CD4-positive, alpha-beta memory T cell (primary cell): ENCODE data around the gene ZNF280B. TPM values are rescaled to one million over a fixed set of nuclear protein-coding genes. Genes with fewer than 3 reads are reported as not detected.

Experiments
- CTCF ChIA-PET: fragments of 350-600 bp; sonication (Branson Sonifier 250); formaldehyde crosslinking; loops from one replicate; lab custom pipeline; 2021; ENCODE audit warnings: inconsistent platforms; ENCODE audit not compliant: partially characterized antibody; lab: Charles Lee
- POLR2A ChIA-PET: fragments of 350-600 bp; sonication (Branson Sonifier 250); formaldehyde crosslinking; loops from one replicate; lab custom pipeline; 2021; ENCODE audit not compliant: partially characterized antibody; lab: Charles Lee
- DNase-seq, 5 donors: peaks; one replicate each; pipeline versions ENCODE4 v3.0.0 to v3.0.0-alpha.2; 2020 to 2022; ENCODE audit warnings: mixed read lengths in 1 of 5
- H3K27ac ChIP-seq: one replicate; pipeline ENCODE4 v1.7.0; 2013; ENCODE audit warnings: low read depth, low read length
- H3K27me3 ChIP-seq: 2 replicates; pipeline ENCODE4 v1.7.0; 2013; ENCODE audit warnings: mild to moderate bottlenecking, low read length, moderate library complexity; ENCODE audit not compliant: insufficient read depth
- H3K36me3 ChIP-seq: 2 replicates; pipeline ENCODE4 v1.7.0; 2013; ENCODE audit warnings: mild to moderate bottlenecking, low read length, moderate library complexity; ENCODE audit not compliant: insufficient read depth
- H3K4me1 ChIP-seq: 2 replicates; pipeline ENCODE4 v1.7.0; 2013; ENCODE audit warnings: mild to moderate bottlenecking, low read length, moderate library complexity; ENCODE audit not compliant: insufficient read depth
- H3K4me3 ChIP-seq, 2 donors: one replicate each; pipeline ENCODE4 v1.7.0; 2013; ENCODE audit warnings: low read length in 2 of 2, mild to moderate bottlenecking in 1 of 2
- H3K9me3 ChIP-seq, 2 donors: one replicate each; pipeline ENCODE4 v1.7.0; 2013; ENCODE audit warnings: low read length in 2 of 2, control low read depth in 1 of 2; ENCODE audit not compliant: control insufficient read depth in 1 of 2
- H3K27ac Mint-ChIP-seq, 7 donors: one replicate each; pipeline ENCODE4 v1.8.0; 2020 to 2021; ENCODE audit warnings: mixed read lengths in 7 of 7, mild to moderate bottlenecking in 6 of 7, inconsistent platforms in 3 of 7, moderate library complexity in 3 of 7
- H3K27me3 Mint-ChIP-seq, 2 donors: one replicate each; pipeline ENCODE4 v1.8.0; 2020 to 2021; ENCODE audit warnings: mixed read lengths in 2 of 2
- H3K36me3 Mint-ChIP-seq, 2 donors: one replicate each; pipeline ENCODE4 v1.8.0; 2020 to 2021; ENCODE audit warnings: mixed read lengths in 2 of 2, inconsistent platforms in 1 of 2, mild to moderate bottlenecking in 1 of 2
- H3K4me1 Mint-ChIP-seq, 4 donors: one replicate each; pipeline ENCODE4 v1.8.0; 2020 to 2021; ENCODE audit warnings: mixed read lengths in 4 of 4, mild to moderate bottlenecking in 1 of 4
- H3K4me3 Mint-ChIP-seq, 8 donors: one replicate each; pipeline ENCODE4 v1.8.0; 2020 to 2021; ENCODE audit warnings: mixed read lengths in 8 of 8, mild to moderate bottlenecking in 7 of 8, moderate library complexity in 6 of 8, inconsistent platforms in 3 of 8
- H3K9me3 Mint-ChIP-seq, 8 donors: one replicate each; pipeline ENCODE4 v1.8.0; 2020 to 2021; ENCODE audit warnings: mixed read lengths in 8 of 8, mild to moderate bottlenecking in 5 of 8, inconsistent platforms in 3 of 8, moderate library complexity in 1 of 8
- intact Hi-C: fragments of 100-400 bp; cut with micrococcal nuclease; formaldehyde crosslinking; loops from one replicate; pipeline ENCODE4 v1.15.1; 2023
- polyA plus RNA-seq, 2 donors: library from polyadenylated mRNA; unstranded; fragments of 300-500 nt; fragmentation: Illumina TruSeq; gene quantifications; one replicate each; pipeline ENCODE4 v1.2.3, GENCODE V29; 2021
- total RNA-seq, 2 experiments: library from RNA; stranded (reverse); gene quantifications; one replicate each; pipeline ENCODE4 v1.2.3, GENCODE V29; 2021

The ZNF280B gene
- total and polyA plus RNA-seq, 4 experiments from 2014 or later: 1.1 to 2.7 (median 2.1) TPM

DNA sequence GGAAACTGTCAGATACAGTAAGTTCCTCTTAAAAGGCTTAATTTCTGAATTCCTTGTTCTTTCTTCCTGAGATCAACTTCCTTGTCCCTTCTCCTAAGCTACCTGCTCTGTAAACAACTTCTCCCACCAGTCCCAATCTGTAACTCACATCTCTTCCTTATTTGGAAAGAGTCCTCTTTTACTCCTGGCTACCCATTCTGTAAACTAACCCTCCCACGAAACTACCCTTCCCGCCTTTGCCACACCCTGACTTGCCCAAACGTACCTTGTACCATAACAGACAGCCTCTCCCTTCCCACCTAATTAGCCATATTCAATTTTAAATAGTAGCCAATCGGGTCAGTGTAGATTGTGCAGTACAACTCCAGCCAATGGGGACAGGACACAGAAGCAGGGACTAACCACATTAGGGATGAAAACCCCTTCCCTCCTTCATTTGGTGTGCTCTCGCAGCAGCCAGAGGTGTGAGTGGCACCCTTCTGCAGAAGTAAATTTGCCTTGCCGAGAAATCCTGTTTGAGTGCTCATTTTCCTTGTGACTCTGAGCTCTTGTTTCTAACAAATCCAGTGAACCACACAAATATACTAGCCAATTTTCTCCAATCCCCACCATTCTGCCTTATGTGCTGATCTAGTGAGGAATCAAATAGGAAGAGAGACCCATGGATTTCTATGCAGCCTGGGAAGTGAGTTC is 49.5 kb downstream of the ZNF280B start:
- H3K4me1 Mint-ChIP-seq: no peaks in the 10 kb centered on the region
- no peak overlapping the region for H3K4me3 ChIP-seq
- peak overlapping the region in 1 of 8 donors; percentile 21 for H3K4me3 Mint-ChIP-seq
- no peaks in the 10 kb centered on the region for H3K36me3 ChIP-seq
- peaks cover 28 to 50% of the 10 kb centered on the region in 2 donors for H3K27me3 Mint-ChIP-seq
- DNase-seq: no peak
- no peak overlapping the region for H3K27ac Mint-ChIP-seq
- peaks cover 4% of the 10 kb centered on the region for H3K27me3 ChIP-seq
- H3K36me3 Mint-ChIP-seq: peaks cover 4 to 5% of the 10 kb centered on the region in 2 donors
- peaks cover 2 to 45% (median 30%) of the 10 kb centered on the region in 8 donors for H3K9me3 Mint-ChIP-seq
- intact Hi-C loops: no loop called here
- H3K27ac ChIP-seq: no peak overlapping the region
- ChIA-PET CTCF (interaction anchor here (0.6 kb wide), 1 partner anchor 27 kb away, joined by 3 read pairs; no protein-coding TSS in a partner anchor), POLR2A (no interaction called here)
- H3K9me3 ChIP-seq: peaks cover 0 to 15% of the 10 kb centered on the region in 2 donors
- H3K4me1 ChIP-seq: no peaks in the 10 kb centered on the region

GRCh38 chr22:22458387-22458786 is 50.2 kb downstream of the ZNF280B start:
- H3K27ac Mint-ChIP-seq: no peak overlapping the region
- no peaks in the 10 kb centered on the region for H3K4me1 Mint-ChIP-seq
- H3K9me3 Mint-ChIP-seq: peaks cover 2 to 51% (median 35%) of the 10 kb centered on the region in 8 donors
- H3K4me3 Mint-ChIP-seq: no peak overlapping the region
- H3K4me3 ChIP-seq: no peak overlapping the region
- CTCF ChIA-PET: interaction anchor here (0.6 kb wide), 1 partner anchor 27 kb away, joined by 3 read pairs; no protein-coding TSS in a partner anchor
- H3K27ac ChIP-seq: no peak overlapping the region
- DNase-seq: no peak
- no peaks in the 10 kb centered on the region for H3K4me1 ChIP-seq
- H3K36me3 ChIP-seq: no peaks in the 10 kb centered on the region
- POLR2A ChIA-PET: no interaction called here
- intact Hi-C loops: no loop called here
- H3K36me3 Mint-ChIP-seq: peaks cover 4 to 5% of the 10 kb centered on the region in 2 donors
- peaks cover 0 to 15% of the 10 kb centered on the region in 2 donors for H3K9me3 ChIP-seq
- H3K27me3 ChIP-seq: no peaks in the 10 kb centered on the region
- peaks cover 27 to 45% of the 10 kb centered on the region in 2 donors for H3K27me3 Mint-ChIP-seq

GRCh38 chr22:22454997-22455396 is 53.5 kb downstream of the ZNF280B start:
- H3K4me1 Mint-ChIP-seq: peaks cover 0 to 1% (median 0%) of the 10 kb centered on the region in 4 donors
- POLR2A ChIA-PET: no interaction called here

GRCh38 chr22:22452996-22453686 is 55.4 kb downstream of the ZNF280B start:
- intact Hi-C loops: no loop called here
- ChIA-PET CTCF (no interaction called here), POLR2A (no interaction called here)
- Histone ChIP-seq H3K36me3 (no peaks in the 10 kb centered on the region), H3K27me3 (no peaks in the 10 kb centered on the region), H3K27ac (no peak overlapping the region), H3K4me3 (no peak overlapping the region), H3K9me3 (no peaks in the 10 kb centered on the region), H3K4me1 (no peaks in the 10 kb centered on the region)
- Mint-ChIP-seq H3K27ac (no peak overlapping the region), H3K4me1 (peaks cover 0 to 1% (median 0%) of the 10 kb centered on the region in 4 donors), H3K4me3 (no peak overlapping the region), H3K9me3 (peaks cover 2 to 47% (median 30%) of the 10 kb centered on the region in 8 donors), H3K27me3 (peaks cover 26 to 48% of the 10 kb centered on the region in 2 donors), H3K36me3 (peaks cover 0 to 9% of the 10 kb centered on the region in 2 donors)
- DNase-seq: no peak

More at GRCh38 chr22:22454997-22455396, 53.5 kb downstream of the ZNF280B start:
- Histone ChIP-seq H3K36me3 (no peaks in the 10 kb centered on the region), H3K27me3 (no peaks in the 10 kb centered on the region), H3K4me3 (no peak overlapping the region), H3K27ac (no peak overlapping the region), H3K4me1 (no peaks in the 10 kb centered on the region), H3K9me3 (peaks cover 0 to 15% of the 10 kb centered on the region in 2 donors)
- Mint-ChIP-seq H3K27ac (no peak overlapping the region), H3K9me3 (peaks cover 4 to 65% (median 46%) of the 10 kb centered on the region in 8 donors), H3K36me3 (peaks cover 2 to 14% of the 10 kb centered on the region in 2 donors), H3K4me3 (no peak overlapping the region), H3K27me3 (peaks cover 25 to 39% of the 10 kb centered on the region in 2 donors)
- CTCF ChIA-PET: no interaction called here
- intact Hi-C loops: no loop called here
- no peak for DNase-seq

- Mint-ChIP-seq H3K27me3 (peaks cover 27 to 49% of the 10 kb centered on the region in 2 donors), H3K9me3 (peaks cover 2 to 41% (median 24%) of the 10 kb centered on the region in 8 donors)
These were observed 56.3 kb downstream of the ZNF280B start for GRCh38 chr22:22452211-22452610.

DNA sequence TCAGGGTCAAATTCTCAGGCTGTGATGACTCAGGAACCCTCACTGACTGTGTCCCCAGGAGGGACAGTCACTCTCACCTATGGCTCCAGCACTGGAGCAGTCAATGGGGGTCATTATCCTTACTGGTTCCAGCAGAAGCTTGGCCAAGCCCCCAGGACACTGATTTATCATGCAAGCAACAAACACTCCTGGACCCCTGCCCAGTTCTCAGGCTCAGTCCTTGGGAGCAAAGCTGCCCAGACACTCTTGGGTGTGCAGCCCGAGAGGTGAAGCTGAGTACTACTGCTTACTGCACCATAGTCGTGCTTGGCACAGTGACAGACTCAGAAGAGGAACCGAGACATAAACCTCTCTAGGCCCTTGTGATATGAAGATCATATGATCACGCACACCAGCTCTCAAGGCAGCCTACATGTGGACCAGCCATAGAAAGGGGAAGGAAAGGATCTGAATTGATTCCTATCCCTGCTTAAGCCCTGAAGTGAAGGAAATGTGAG is 58.2 kb downstream of the ZNF280B start:
- H3K4me1 Mint-ChIP-seq: peaks cover 0 to 1% (median 0%) of the 10 kb centered on the region in 4 donors
- no peak overlapping the region for H3K4me3 Mint-ChIP-seq
- POLR2A ChIA-PET: no interaction called here
- no peak for DNase-seq
- intact Hi-C loops: no loop called here
- Histone ChIP-seq H3K27ac (no peak overlapping the region), H3K4me1 (no peaks in the 10 kb centered on the region), H3K27me3 (no peaks in the 10 kb centered on the region), H3K36me3 (no peaks in the 10 kb centered on the region), H3K4me3 (no peak overlapping the region), H3K9me3 (no peaks in the 10 kb centered on the region)
- H3K27ac Mint-ChIP-seq: no peak overlapping the region
- H3K9me3 Mint-ChIP-seq: peaks cover 2 to 30% (median 24%) of the 10 kb centered on the region in 8 donors
- CTCF ChIA-PET: interaction anchor here (1.0 to 1.1 kb wide), 2 partner anchors 20 to 28 kb away, joined by 3 to 4 read pairs; no protein-coding TSS in a partner anchor
- H3K27me3 Mint-ChIP-seq: peaks cover 29 to 50% of the 10 kb centered on the region in 2 donors
- H3K36me3 Mint-ChIP-seq: peaks cover 0 to 9% of the 10 kb centered on the region in 2 donors

More at GRCh38 chr22:22452211-22452610, 56.3 kb downstream of the ZNF280B start:
- peaks cover 0 to 1% (median 0%) of the 10 kb centered on the region in 4 donors for H3K4me1 Mint-ChIP-seq
- ChIA-PET POLR2A (no interaction called here), CTCF (no interaction called here)
- no peak overlapping the region for H3K4me3 Mint-ChIP-seq
- Histone ChIP-seq H3K27me3 (no peaks in the 10 kb centered on the region), H3K9me3 (no peaks in the 10 kb centered on the region), H3K4me3 (no peak overlapping the region), H3K4me1 (no peaks in the 10 kb centered on the region), H3K27ac (no peak overlapping the region), H3K36me3 (no peaks in the 10 kb centered on the region)
- H3K36me3 Mint-ChIP-seq: peaks cover 0 to 9% of the 10 kb centered on the region in 2 donors
- no peak for DNase-seq
- intact Hi-C loops: no loop called here
- H3K27ac Mint-ChIP-seq: no peak overlapping the region

GRCh38 chr22:22449819-22450218 is 58.7 kb downstream of the ZNF280B start:
- H3K4me1 ChIP-seq: no peaks in the 10 kb centered on the region
- Mint-ChIP-seq H3K9me3 (peaks cover 2 to 30% (median 22%) of the 10 kb centered on the region in 8 donors), H3K27ac (no peak overlapping the region), H3K4me3 (no peak overlapping the region), H3K27me3 (peaks cover 26 to 47% of the 10 kb centered on the region in 2 donors), H3K4me1 (peaks cover 0 to 1% (median 0%) of the 10 kb centered on the region in 4 donors), H3K36me3 (peaks cover 0 to 9% of the 10 kb centered on the region in 2 donors)
- ChIA-PET POLR2A (no interaction called here), CTCF (no interaction called here)
- intact Hi-C loops: no loop called here
- H3K27ac ChIP-seq: no peak overlapping the region
- H3K4me3 ChIP-seq: no peak overlapping the region
- no peaks in the 10 kb centered on the region for H3K9me3 ChIP-seq
- no peak for DNase-seq
- no peaks in the 10 kb centered on the region for H3K36me3 ChIP-seq
- no peaks in the 10 kb centered on the region for H3K27me3 ChIP-seq
